Stomach (tissue), 4 donors: ENCODE measurements around the gene ERI3.

Source experiments
- CTCF ChIP-seq, 7 experiments: fragments of 450-650 bp in 4 of 7; fragments of 200-600 bp in 3 of 7; sonication (generic) in 3 of 7; IDR thresholded peaks; one replicate each; pipeline ENCODE4 v1.5.1; 2016 to 2019; ENCODE audit warnings: antibody characterized with exemption in 7 of 7, control low read depth in 2 of 7, mild to moderate bottlenecking in 1 of 7
- EP300 ChIP-seq: sonication (generic); formaldehyde crosslinking; IDR thresholded peaks from one replicate; pipeline ENCODE4 v1.6.1; 2017; ENCODE audit warnings: antibody characterized with exemption
- POLR2A ChIP-seq, 4 donors: fragments of 450-650 bp; IDR thresholded peaks; one replicate each; pipeline ENCODE4 v1.6.1; 2016; ENCODE audit warnings: antibody characterized with exemption in 4 of 4, control low read depth in 2 of 4, mild to moderate bottlenecking in 1 of 4, moderate library complexity in 1 of 4

GRCh38 chr1:44338136-44338535 lies 16.9 kb downstream of the ERI3 start:
- TF ChIP-seq EP300 (no peak), POLR2A (IDR thresholded peaks at IDR 0.05) (no peak), CTCF (IDR thresholded peaks at IDR 0.05) (no peak)
